ENCODE measurements around the gene STK25. TPM values are rescaled to one million over a fixed set of nuclear protein-coding genes. Genes with fewer than 3 reads are reported as not detected.

STK25 gene
- total and polyA plus RNA-seq, 2 experiments from 2014 or later = 125 to 304 TPM

DNA sequence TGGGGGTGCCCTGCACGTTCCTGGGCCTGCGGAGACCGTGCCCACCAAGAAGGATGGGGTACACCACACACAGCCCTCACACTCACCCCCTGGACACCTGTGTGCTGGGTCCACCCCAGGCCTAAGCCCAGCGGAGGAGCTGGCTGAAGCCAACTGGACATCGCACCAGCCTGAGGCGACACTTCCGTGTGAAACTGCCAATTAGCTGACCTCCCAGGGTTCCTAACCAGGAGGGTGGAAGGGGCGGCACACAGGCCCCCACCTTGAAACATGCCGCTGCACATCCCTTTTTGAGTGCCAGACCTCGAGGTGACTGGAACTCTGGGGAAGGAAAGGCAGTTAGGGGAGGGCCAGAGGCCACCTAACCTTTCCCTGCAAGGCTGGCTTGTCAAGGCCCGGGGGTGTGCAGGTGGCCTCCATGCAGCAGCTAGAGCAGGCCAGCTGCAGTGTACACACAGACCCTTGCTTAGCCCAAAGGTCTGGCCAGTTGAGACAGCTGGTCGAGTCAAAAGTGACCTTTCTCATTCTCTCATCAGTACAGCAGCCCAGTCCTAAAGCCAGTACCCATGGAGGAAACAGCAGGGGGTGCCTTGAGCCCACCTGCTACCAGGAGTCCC lies 4.5 kb downstream of the STK25 start (continued):
- TF ChIP-seq, protein P1, sequence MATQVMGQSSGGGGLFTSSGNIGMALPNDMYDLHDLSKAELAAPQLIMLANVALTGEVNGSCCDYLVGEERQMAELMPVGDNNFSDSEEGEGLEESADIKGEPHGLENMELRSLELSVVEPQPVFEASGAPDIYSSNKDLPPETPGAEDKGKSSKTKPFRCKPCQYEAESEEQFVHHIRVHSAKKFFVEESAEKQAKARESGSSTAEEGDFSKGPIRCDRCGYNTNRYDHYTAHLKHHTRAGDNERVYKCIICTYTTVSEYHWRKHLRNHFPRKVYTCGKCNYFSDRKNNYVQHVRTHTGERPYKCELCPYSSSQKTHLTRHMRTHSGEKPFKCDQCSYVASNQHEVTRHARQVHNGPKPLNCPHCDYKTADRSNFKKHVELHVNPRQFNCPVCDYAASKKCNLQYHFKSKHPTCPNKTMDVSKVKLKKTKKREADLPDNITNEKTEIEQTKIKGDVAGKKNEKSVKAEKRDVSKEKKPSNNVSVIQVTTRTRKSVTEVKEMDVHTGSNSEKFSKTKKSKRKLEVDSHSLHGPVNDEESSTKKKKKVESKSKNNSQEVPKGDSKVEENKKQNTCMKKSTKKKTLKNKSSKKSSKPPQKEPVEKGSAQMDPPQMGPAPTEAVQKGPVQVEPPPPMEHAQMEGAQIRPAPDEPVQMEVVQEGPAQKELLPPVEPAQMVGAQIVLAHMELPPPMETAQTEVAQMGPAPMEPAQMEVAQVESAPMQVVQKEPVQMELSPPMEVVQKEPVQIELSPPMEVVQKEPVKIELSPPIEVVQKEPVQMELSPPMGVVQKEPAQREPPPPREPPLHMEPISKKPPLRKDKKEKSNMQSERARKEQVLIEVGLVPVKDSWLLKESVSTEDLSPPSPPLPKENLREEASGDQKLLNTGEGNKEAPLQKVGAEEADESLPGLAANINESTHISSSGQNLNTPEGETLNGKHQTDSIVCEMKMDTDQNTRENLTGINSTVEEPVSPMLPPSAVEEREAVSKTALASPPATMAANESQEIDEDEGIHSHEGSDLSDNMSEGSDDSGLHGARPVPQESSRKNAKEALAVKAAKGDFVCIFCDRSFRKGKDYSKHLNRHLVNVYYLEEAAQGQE (IDR thresholded peaks at IDR 0.05; ENCODE audit: unreplicated experiment) = no peak
- TF ChIP-seq, protein P2, sequence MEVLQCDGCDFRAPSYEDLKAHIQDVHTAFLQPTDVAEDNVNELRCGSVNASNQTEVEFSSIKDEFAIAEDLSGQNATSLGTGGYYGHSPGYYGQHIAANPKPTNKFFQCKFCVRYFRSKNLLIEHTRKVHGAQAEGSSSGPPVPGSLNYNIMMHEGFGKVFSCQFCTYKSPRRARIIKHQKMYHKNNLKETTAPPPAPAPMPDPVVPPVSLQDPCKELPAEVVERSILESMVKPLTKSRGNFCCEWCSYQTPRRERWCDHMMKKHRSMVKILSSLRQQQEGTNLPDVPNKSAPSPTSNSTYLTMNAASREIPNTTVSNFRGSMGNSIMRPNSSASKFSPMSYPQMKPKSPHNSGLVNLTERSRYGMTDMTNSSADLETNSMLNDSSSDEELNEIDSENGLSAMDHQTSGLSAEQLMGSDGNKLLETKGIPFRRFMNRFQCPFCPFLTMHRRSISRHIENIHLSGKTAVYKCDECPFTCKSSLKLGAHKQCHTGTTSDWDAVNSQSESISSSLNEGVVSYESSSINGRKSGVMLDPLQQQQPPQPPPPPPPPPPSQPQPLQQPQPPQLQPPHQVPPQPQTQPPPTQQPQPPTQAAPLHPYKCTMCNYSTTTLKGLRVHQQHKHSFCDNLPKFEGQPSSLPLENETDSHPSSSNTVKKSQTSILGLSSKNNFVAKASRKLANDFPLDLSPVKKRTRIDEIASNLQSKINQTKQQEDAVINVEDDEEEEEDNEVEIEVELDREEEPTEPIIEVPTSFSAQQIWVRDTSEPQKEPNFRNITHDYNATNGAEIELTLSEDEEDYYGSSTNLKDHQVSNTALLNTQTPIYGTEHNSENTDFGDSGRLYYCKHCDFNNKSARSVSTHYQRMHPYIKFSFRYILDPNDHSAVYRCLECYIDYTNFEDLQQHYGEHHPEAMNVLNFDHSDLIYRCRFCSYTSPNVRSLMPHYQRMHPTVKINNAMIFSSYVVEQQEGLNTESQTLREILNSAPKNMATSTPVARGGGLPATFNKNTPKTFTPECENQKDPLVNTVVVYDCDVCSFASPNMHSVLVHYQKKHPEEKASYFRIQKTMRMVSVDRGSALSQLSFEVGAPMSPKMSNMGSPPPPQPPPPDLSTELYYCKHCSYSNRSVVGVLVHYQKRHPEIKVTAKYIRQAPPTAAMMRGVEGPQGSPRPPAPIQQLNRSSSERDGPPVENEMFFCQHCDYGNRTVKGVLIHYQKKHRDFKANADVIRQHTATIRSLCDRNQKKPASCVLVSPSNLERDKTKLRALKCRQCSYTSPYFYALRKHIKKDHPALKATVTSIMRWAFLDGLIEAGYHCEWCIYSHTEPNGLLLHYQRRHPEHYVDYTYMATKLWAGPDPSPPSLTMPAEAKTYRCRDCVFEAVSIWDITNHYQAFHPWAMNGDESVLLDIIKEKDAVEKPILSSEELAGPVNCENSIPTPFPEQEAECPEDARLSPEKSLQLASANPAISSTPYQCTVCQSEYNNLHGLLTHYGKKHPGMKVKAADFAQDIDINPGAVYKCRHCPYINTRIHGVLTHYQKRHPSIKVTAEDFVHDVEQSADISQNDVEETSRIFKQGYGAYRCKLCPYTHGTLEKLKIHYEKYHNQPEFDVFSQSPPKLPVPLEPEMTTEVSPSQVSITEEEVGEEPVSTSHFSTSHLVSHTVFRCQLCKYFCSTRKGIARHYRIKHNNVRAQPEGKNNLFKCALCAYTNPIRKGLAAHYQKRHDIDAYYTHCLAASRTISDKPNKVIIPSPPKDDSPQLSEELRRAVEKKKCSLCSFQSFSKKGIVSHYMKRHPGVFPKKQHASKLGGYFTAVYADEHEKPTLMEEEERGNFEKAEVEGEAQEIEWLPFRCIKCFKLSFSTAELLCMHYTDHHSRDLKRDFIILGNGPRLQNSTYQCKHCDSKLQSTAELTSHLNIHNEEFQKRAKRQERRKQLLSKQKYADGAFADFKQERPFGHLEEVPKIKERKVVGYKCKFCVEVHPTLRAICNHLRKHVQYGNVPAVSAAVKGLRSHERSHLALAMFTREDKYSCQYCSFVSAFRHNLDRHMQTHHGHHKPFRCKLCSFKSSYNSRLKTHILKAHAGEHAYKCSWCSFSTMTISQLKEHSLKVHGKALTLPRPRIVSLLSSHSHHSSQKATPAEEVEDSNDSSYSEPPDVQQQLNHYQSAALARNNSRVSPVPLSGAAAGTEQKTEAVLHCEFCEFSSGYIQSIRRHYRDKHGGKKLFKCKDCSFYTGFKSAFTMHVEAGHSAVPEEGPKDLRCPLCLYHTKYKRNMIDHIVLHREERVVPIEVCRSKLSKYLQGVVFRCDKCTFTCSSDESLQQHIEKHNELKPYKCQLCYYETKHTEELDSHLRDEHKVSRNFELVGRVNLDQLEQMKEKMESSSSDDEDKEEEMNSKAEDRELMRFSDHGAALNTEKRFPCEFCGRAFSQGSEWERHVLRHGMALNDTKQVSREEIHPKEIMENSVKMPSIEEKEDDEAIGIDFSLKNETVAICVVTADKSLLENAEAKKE (CRISPR knock-in tag; IDR thresholded peaks at IDR 0.05) = no peak

DNA sequence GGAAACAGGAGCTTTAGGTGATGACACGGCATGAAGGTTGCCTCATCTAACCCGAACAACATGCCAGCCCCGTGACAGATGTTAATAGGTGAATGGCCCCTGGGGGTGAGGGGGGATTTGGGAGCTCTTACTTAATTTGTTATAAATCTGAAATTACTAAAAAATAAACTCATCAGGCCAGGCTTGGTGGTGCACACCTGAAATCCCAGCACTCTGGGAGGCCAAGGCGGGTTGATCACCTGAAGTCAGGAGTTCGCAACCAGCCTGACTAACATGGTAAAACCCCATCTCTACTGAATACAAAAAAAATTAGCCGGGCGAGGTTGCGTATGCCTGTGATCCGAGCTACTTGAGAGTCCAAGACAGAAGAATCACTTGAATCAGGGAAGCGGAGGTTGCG lies 6.1 kb downstream of the STK25 start:
- DNase-seq (ENCODE audit: low spot score) (no peak), ATAC-seq (no peak)
- no peaks in the 10 kb centered on the region for H3K27me3 ChIP-seq (ENCODE audit: insufficient read depth)
- H3K4me3 ChIP-seq = no peak overlapping the region
- H3K4me1 Mint-ChIP-seq = peaks cover 10% of the 10 kb centered on the region; the same call in 2 of the 3 replicates
- H3K36me3 ChIP-seq (ENCODE audit: insufficient read depth) = no peaks in the 10 kb centered on the region
- H3K36me3 Mint-ChIP-seq (ENCODE audit: low read depth) = peaks cover 39% of the 10 kb centered on the region
- no peaks in the 10 kb centered on the region for H3K9me3 Mint-ChIP-seq
- H3K27ac ChIP-seq (ENCODE audit: low read depth) = no peak overlapping the region
- H3F3A ChIP-seq (replicated peaks; ENCODE audit: low read depth) = 0 out of 2 replicates have a peak, but pooled peaks cover 4% of the 10 kb centered on the region
- H3K4me1 ChIP-seq (ENCODE audit: insufficient read depth) = peaks cover 11% of the 10 kb centered on the region; the same call in 1 of the 2 replicates
- H4K20me1 ChIP-seq (replicated peaks; ENCODE audit: insufficient read depth) = peaks cover 41% of the 10 kb centered on the region
- no peaks in the 10 kb centered on the region for H3K9me2 ChIP-seq (ENCODE audit: insufficient read depth)
- no peak overlapping the region for H3K4me3 Mint-ChIP-seq
- peaks cover 66% of the 10 kb centered on the region for H3K79me2 ChIP-seq (replicated peaks; ENCODE audit: insufficient read depth)
- H3K4me2 ChIP-seq = no peak overlapping the region
- no peak overlapping the region for H3K27ac Mint-ChIP-seq
- H2AFZ ChIP-seq = no peak overlapping the region
- peaks cover 3% of the 10 kb centered on the region for H3K27me3 Mint-ChIP-seq (ENCODE audit: insufficient read depth, low read depth, poor library complexity)
- no peak for TF ChIP-seq EZH2 (IDR thresholded peaks at IDR 0.05; ENCODE audit: low read depth, unreplicated experiment)
- no peak for TF ChIP-seq EZH2phosphoT487 (IDR thresholded peaks at IDR 0.05; ENCODE audit: unreplicated experiment)
- TF ChIP-seq JUNB (IDR thresholded peaks at IDR 0.05; ENCODE audit: unreplicated experiment) = no peak
- TF ChIP-seq STAT1 (IDR thresholded peaks at IDR 0.05; ENCODE audit: unreplicated experiment) = no peak
- no peak for TF ChIP-seq CREB1 (CRISPR knock-in tag; IDR thresholded peaks at IDR 0.05; ENCODE audit: low read depth)
